Parietal lobe (tissue), 1 donor: ENCODE results near the gene NXF2. TPM values are rescaled to one million over a fixed set of nuclear protein-coding genes. Genes with fewer than 3 reads are reported as not detected.

Experiments used
- total RNA-seq: library from RNA; depleted of rRNA; stranded (reverse); fragments of >200 nt; gene quantifications from one replicate; pipeline ENCODE4 v1.2.3, GENCODE V29; 2014

Gene NXF2, protein sequence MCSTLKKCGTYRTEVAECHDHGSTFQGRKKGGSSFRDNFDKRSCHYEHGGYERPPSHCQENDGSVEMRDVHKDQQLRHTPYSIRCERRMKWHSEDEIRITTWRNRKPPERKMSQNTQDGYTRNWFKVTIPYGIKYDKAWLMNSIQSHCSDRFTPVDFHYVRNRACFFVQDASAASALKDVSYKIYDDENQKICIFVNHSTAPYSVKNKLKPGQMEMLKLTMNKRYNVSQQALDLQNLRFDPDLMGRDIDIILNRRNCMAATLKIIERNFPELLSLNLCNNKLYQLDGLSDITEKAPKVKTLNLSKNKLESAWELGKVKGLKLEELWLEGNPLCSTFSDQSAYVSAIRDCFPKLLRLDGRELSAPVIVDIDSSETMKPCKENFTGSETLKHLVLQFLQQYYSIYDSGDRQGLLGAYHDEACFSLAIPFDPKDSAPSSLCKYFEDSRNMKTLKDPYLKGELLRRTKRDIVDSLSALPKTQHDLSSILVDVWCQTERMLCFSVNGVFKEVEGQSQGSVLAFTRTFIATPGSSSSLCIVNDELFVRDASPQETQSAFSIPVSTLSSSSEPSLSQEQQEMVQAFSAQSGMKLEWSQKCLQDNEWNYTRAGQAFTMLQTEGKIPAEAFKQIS
- total RNA-seq = not detected

DNA sequence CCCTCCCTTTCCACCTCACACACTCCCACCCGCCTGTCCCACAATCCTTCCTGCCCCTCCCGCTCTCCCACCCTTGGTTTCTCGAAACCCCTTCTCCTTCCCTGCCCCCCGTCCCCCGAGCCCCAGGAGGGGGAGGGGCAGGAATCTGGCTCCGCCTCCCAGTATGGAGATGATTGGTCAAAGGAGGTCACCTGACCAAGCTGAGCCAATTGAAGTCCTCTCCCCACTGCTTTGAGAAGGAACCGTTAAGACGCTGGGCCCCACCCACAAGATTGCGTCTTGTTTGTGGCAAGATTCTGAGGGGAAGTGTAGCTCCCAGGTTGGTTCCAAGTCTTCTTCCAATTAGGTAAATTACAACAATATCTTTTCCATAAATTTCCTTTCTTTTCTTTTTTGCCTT lies at the start of gene NXF2:
TSS of gene NXF2 (plus strand) at position 275 of the 400 bp plus-strand sequence. CDS start 59,912 bp downstream, outside the sequence.

DNA sequence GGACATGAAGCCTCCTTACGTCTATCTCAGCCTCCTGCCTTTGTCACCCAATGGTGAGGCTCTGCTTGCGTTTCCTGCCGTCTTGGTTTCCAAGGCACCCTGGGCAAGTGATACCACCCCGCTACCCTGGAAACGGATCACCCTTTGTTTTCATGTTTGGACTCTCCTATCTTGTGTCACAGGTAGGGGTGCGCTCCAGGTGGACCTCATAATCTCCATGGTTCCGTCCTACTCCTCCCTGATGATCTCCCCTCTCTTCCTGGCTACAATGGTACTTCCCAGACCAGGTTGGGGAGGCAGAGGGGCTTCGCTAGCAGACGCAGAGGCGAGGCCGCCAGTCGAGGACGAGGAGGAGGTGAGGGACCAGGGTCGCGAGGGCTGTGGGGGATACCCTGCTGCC lies 32.0 kb upstream of the NXF2 start, which contains the start of gene TCP11X1:
TSS of gene TCP11X1 (plus strand) at position 316 of the 400 bp plus-strand sequence.

Other genes starting within 250 kb of the NXF2 start
- gene TCEAL2, start 121.5 kb upstream of the NXF2 start, total RNA-seq = 29.4 TPM
- gene TCEAL6, start 104.7 kb upstream of the NXF2 start, total RNA-seq = 5.9 TPM
- 24.7 TPM for gene BEX5, start 91.2 kb upstream of the NXF2 start, total RNA-seq
- gene TCP11X1, start 31.9 kb upstream of the NXF2 start, total RNA-seq = not detected
- 0.31 TPM for gene NXF2B, start 192.8 kb downstream of the NXF2 start, total RNA-seq
- 1.9 TPM for gene TCP11X2, start 224.6 kb downstream of the NXF2 start, total RNA-seq